DOHH2 (cell line): Measurements from ENCODE around the gene VEGFA.

Experiments
- H3F3A ChIP-seq: fragments of 200-600 bp; sonication (generic), shearing (Covaris generic); 2 replicates; pipeline ENCODE4 v1.6.0; 2016; ENCODE audit warnings: antibody characterized with exemption, mild to moderate bottlenecking; ENCODE audit not compliant: control insufficient read depth, insufficient read depth
- H3K27ac ChIP-seq: fragments of 200-600 bp; sonication (generic); 2 replicates; pipeline ENCODE4 v1.5.1; 2014; ENCODE audit warnings: low read depth, mild to moderate bottlenecking, low read length, moderate library complexity
- H3K27me3 ChIP-seq: fragments of 200-600 bp; sonication (generic); 2 replicates; pipeline ENCODE4 v1.6.1; 2014; ENCODE audit warnings: mild to moderate bottlenecking, low read length, mixed read lengths; ENCODE audit not compliant: control insufficient read depth
- H3K36me3 ChIP-seq: fragments of 200-600 bp; sonication (generic); 2 replicates; pipeline ENCODE4 v1.6.1; 2014; ENCODE audit warnings: mild to moderate bottlenecking, low read length, moderate library complexity, mixed read lengths; ENCODE audit not compliant: control insufficient read depth
- H3K4me1 ChIP-seq: fragments of 200-600 bp; sonication (generic); 2 replicates; pipeline ENCODE4 v1.6.1; 2014; ENCODE audit warnings: mild to moderate bottlenecking, low read length, mixed read lengths; ENCODE audit not compliant: control insufficient read depth
- H3K4me2 ChIP-seq: fragments of 200-600 bp; sonication (generic); 2 replicates; pipeline ENCODE4 v1.6.0; 2014; ENCODE audit warnings: mild to moderate bottlenecking, low read length, moderate library complexity
- H3K4me3 ChIP-seq: fragments of 200-600 bp; sonication (generic); 2 replicates; pipeline ENCODE4 v1.5.1; 2014; ENCODE audit warnings: mild to moderate bottlenecking, low read length, mixed read lengths
- H3K79me2 ChIP-seq: fragments of 200-600 bp; sonication (generic); 2 replicates; pipeline ENCODE4 v1.6.1; 2014; ENCODE audit warnings: mild to moderate bottlenecking, low read length, mixed read lengths; ENCODE audit not compliant: control insufficient read depth
- H3K9me2 ChIP-seq: fragments of 200-600 bp; sonication (generic); replicated peaks from 2 replicates; pipeline ENCODE4 v1.6.1; 2014; ENCODE audit warnings: mild to moderate bottlenecking, low read length, mixed read lengths; ENCODE audit not compliant: control insufficient read depth
- H3K9me3 ChIP-seq: fragments of 200-600 bp; sonication (generic); 2 replicates; pipeline ENCODE4 v1.6.1; 2014; ENCODE audit warnings: antibody characterized with exemption, low read length, mixed read lengths; ENCODE audit not compliant: control insufficient read depth, insufficient read depth
- H4K20me1 ChIP-seq: fragments of 200-600 bp; sonication (generic); 2 replicates; pipeline ENCODE4 v1.6.0; 2014; ENCODE audit warnings: low read depth, mild to moderate bottlenecking, antibody characterized with exemption, low read length, moderate library complexity; ENCODE audit not compliant: control insufficient read depth, insufficient read depth
- CTCF ChIP-seq: fragments of 200-600 bp; sonication (generic); IDR thresholded peaks from one replicate; pipeline ENCODE4 v1.5.1; 2014; ENCODE audit warnings: antibody characterized with exemption, mild to moderate bottlenecking, low read depth, low read length; ENCODE audit not compliant: poor library complexity, severe bottlenecking
- EZH2phosphoT487 ChIP-seq: fragments of 200-600 bp; sonication (generic); IDR thresholded peaks from 2 replicates; pipeline ENCODE4 v1.6.1; 2017; ENCODE audit warnings: borderline replicate concordance, mild to moderate bottlenecking, antibody characterized with exemption, low read length, moderate library complexity, mixed read lengths

Gene VEGFA

DNA sequence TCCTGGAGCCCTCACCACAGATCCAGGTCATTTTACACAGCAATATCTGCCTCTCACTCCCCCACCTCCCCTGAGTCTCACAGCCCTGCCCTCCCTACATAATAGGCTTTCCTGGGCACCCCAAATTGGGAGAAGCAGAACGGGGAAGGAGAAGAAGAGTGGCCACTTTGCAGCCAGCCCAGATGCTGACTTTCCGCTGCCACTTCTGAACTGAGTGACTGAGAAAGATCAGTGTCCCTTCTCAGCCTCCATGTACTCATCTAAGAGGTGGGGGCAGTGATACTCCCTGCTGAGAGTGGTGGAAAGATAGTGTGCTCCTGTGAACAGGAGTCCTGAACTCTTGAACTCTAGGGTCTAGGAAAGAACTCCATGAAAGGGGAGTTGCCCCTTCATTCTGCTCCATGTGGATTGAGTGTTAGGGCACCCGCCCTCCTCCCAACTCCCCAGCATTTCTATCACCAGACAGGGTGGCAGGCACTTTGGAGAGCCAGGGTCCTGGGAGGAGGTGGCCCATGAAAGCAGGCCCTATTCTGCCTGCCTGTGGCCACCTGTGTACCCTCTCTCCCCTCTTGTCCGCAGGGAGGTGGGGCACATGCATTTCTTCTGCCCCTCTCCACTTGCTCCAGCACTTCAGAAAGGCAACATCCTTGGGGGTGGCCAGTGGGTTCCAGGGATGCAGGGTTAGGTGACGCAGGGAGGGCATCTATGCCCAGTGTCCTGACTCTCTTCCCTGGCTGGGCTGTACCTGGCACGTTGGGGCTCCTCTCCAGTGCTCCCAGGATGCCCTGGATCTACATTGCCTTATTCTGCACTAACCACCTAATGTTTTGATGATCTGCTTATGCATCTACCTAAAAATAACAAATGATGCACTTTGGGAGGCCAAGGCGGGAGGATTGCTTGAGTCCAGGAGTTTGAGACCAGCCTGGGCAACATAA, 44.1 kb upstream of the VEGFA start:
- no peaks in the 10 kb centered on the region for H3K27me3 ChIP-seq
- H4K20me1 ChIP-seq, result no peaks in the 10 kb centered on the region
- H3K9me2 ChIP-seq, result no peaks in the 10 kb centered on the region
- H3K27ac ChIP-seq, result no peak overlapping the region
- peaks cover 21% of the 10 kb centered on the region for H3K4me1 ChIP-seq
- TF ChIP-seq EZH2phosphoT487, result no peak
- TF ChIP-seq CTCF, result no peak
- H3K79me2 ChIP-seq, result no peaks in the 10 kb centered on the region
- peak overlapping the region; percentile 50; the same call in 1 of the 2 replicates for H3K4me2 ChIP-seq
- no peaks in the 10 kb centered on the region for H3F3A ChIP-seq
- H3K36me3 ChIP-seq, result no peaks in the 10 kb centered on the region
- H3K4me3 ChIP-seq, result no peak overlapping the region
- peaks cover 6% of the 10 kb centered on the region for H3K9me3 ChIP-seq

GRCh38 chr6:43727634-43728033, 42.4 kb upstream of the VEGFA start:
- Histone ChIP-seq H3K4me3 (no peak overlapping the region), H3K27me3 (no peaks in the 10 kb centered on the region), H3K36me3 (no peaks in the 10 kb centered on the region), H3K9me2 (no peaks in the 10 kb centered on the region), H3F3A (peaks cover 3% of the 10 kb centered on the region; the same call in 1 of the 2 replicates), H3K79me2 (no peaks in the 10 kb centered on the region), H3K4me1 (peaks cover 21% of the 10 kb centered on the region), H3K4me2 (no peak overlapping the region), H3K27ac (no peak overlapping the region), H3K9me3 (peaks cover 12% of the 10 kb centered on the region), H4K20me1 (no peaks in the 10 kb centered on the region)
- TF ChIP-seq EZH2phosphoT487 (no peak), CTCF (no peak)

DNA sequence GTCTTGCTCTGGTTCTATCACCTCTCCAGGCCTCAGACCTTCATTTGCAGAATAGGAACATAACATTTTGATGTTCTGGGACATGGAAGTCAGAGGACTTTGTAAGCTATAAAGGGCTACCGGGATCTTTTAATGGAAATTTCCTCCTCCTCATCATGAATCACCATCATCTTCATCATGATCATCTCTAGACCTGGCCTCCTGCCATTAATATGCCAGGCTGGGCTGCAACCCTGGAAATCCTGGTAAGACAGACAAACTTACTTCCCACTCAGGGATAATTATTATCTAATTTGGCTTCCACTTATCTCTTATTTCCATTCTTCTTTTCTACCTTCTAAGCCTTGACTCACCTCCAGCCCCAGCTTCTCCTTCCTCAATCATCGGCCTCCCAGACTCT, 41.4 kb upstream of the VEGFA start:
- no peak for TF ChIP-seq EZH2phosphoT487
- TF ChIP-seq CTCF, result no peak
- H4K20me1 ChIP-seq, result no peaks in the 10 kb centered on the region
- no peaks in the 10 kb centered on the region for H3K27me3 ChIP-seq
- no peak overlapping the region for H3K27ac ChIP-seq
- H3K4me3 ChIP-seq, result no peak overlapping the region
- peaks cover 26% of the 10 kb centered on the region for H3K4me1 ChIP-seq
- H3K9me3 ChIP-seq, result peaks cover 12% of the 10 kb centered on the region
- H3F3A ChIP-seq, result peaks cover 3% of the 10 kb centered on the region; the same call in 1 of the 2 replicates
- H3K4me2 ChIP-seq, result no peak overlapping the region
- no peaks in the 10 kb centered on the region for H3K9me2 ChIP-seq
- H3K36me3 ChIP-seq, result no peaks in the 10 kb centered on the region
- H3K79me2 ChIP-seq, result no peaks in the 10 kb centered on the region
